Thymus (tissue), 11 donors: Measurements from ENCODE around the gene FAM131C. TPM values are rescaled to one million over a fixed set of nuclear protein-coding genes. Genes with fewer than 3 reads are reported as not detected.
A peak's percentile ranks its signal among the peaks of the same experiment; 100 is the strongest.

Experiments
- DNase-seq, 9 donors: peaks; one replicate each; pipeline ENCODE4 v3.0.0-alpha.2; 2013; ENCODE audit warnings: low spot score in 9 of 9, low read depth in 6 of 9, missing footprints in 1 of 9
- H3K27ac ChIP-seq, 2 donors: one replicate each; pipeline ENCODE4 v1.5.1; 2013; ENCODE audit warnings: control low read depth in 1 of 2, low read depth in 1 of 2, low read length in 1 of 2, mild to moderate bottlenecking in 1 of 2, moderate library complexity in 1 of 2
- H3K27me3 ChIP-seq, 2 donors: one replicate each; pipeline ENCODE4 v1.5.1; 2013; ENCODE audit warnings: low read length in 1 of 2; ENCODE audit not compliant: control insufficient read depth in 2 of 2, insufficient read depth in 1 of 2
- H3K36me3 ChIP-seq, 2 donors: one replicate each; pipeline ENCODE4 v1.5.1; 2013; ENCODE audit warnings: low read length in 1 of 2, mild to moderate bottlenecking in 1 of 2, moderate library complexity in 1 of 2; ENCODE audit not compliant: control insufficient read depth in 2 of 2, insufficient read depth in 2 of 2
- H3K4me1 ChIP-seq, 2 donors: one replicate each; pipeline ENCODE4 v1.5.1; 2013; ENCODE audit warnings: low read length in 2 of 2; ENCODE audit not compliant: control insufficient read depth in 2 of 2, insufficient read depth in 2 of 2
- H3K4me3 ChIP-seq, 2 donors: one replicate each; pipeline ENCODE4 v1.5.1; 2013; ENCODE audit warnings: low read length in 2 of 2, control low read depth in 1 of 2, mild to moderate bottlenecking in 1 of 2
- H3K9me3 ChIP-seq, 2 donors: one replicate each; pipeline ENCODE4 v1.5.1; 2013; ENCODE audit warnings: low read length in 1 of 2, mild to moderate bottlenecking in 1 of 2; ENCODE audit not compliant: control insufficient read depth in 2 of 2, insufficient read depth in 1 of 2
- WGBS: extraction: QIAGEN DNeasy Blood & Tissue Kit; methylation state at CpG from one replicate; pipeline ENCODE4 v1.1.7; 2013; 5-methylcytosine and 5-hydroxymethylcytosine counted together
- polyA plus RNA-seq: library from polyadenylated mRNA; stranded (reverse); fragments of 200-250 nt; gene quantifications from one replicate; pipeline ENCODE4 v1.2.3, GENCODE V29; 2013
- total RNA-seq: library from RNA; stranded (reverse); fragments of 120-200 nt; gene quantifications from one replicate; pipeline ENCODE4 v1.2.4, GENCODE V29; 2013
- donor health status: healthy.

The FAM131C gene
- total and polyA plus RNA-seq, 2 donors = 0.05 to 0.96 TPM

GRCh38 chr1:16075337-16076030 lies 2.0 kb upstream of the FAM131C start:
- peaks cover 23 to 65% of the 10 kb centered on the region in 2 donors for H3K27me3 ChIP-seq

DNA sequence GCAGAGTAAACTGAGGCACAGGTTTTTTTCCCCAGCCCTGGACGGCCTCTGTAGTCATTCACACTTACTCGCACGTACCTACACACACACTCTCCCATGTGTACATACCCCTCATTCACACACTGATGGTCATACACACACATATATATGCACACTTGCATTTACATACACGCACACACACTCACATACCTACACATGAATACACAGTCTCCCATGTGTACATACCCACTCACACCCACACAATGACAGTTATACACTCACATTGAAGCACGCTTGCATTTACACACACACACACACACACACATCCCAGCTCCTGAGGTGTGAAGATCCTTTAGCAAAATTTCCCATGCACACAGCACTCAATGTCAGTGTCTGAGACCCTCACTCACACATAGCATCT lies 766 bp upstream of the FAM131C start:
- Histone ChIP-seq H3K27me3 (peaks cover 23 to 69% of the 10 kb centered on the region in 2 donors), H3K9me3 (peaks cover 0 to 10% of the 10 kb centered on the region in 2 donors), H3K4me1 (peaks cover 6 to 17% of the 10 kb centered on the region in 2 donors), H3K36me3 (no peaks in the 10 kb centered on the region), H3K27ac (no peak overlapping the region), H3K4me3 (no peak overlapping the region)
- WGBS = 89% methylated on average over 5 of the region's 5 CpGs
- no peak for DNase-seq

More at GRCh38 chr1:16075337-16076030, 2.0 kb upstream of the FAM131C start:
- Histone ChIP-seq H3K27ac (no peak overlapping the region), H3K36me3 (no peaks in the 10 kb centered on the region), H3K4me1 (peaks cover 8 to 21% of the 10 kb centered on the region in 2 donors), H3K9me3 (peaks cover 0 to 10% of the 10 kb centered on the region in 2 donors), H3K4me3 (no peak overlapping the region)
- 91% methylated on average over 11 of the region's 11 CpGs for WGBS
- DNase-seq = no peak

DNA sequence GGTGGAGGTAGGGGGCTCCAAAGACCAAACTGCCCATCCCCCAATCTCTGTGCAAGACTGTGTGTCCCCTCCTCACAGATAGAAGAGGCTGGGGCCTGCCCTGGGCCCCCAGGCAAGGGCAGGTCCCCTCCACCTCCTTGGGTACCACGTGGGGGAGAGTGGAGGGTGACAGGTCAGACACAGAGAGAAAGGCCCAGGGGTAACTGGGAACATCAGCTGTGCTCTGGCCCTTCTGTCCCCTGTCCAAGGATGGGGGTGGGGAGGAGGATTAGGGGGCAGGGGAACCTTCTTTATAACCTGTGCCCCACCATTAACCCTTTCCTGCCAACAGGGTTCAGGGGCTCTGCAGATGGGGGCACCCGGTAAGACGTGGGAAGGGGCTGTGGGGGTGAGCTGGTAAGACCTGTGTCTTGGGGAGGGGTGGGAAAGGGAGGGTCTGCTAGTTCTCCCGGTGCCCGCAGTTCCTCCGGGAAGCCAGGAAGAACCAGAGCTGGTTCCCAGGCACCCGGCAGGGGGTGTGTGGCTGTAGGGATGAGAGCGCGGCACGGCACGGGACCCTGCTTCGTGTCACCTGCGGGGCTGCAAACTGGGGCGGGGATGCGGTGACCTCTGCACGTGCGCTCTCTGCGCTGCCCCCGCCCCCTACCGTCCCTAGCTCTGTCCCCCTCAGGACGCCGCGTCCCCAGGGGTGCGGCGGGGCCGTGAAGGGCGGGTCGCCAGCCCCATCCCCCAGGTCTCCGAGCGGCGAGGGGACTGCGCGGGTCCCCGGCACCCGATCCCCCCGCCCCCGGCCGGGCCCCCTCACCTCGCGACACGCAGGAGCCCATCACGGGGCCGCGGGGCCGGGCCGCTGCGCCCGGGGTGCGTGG lies 601 bp downstream of the FAM131C start:
- Histone ChIP-seq H3K4me1 (peaks cover 6 to 10% of the 10 kb centered on the region in 2 donors), H3K36me3 (no peaks in the 10 kb centered on the region), H3K27me3 (peaks cover 23 to 80% of the 10 kb centered on the region in 2 donors), H3K9me3 (peaks cover 0 to 10% of the 10 kb centered on the region in 2 donors), H3K4me3 (peak overlapping the region in 1 of 2 donors; percentile 37), H3K27ac (no peak overlapping the region)
- no peak for DNase-seq
- 8% methylated on average over 49 of the region's 49 CpGs for WGBS

- Histone ChIP-seq H3K27me3 (peaks cover 23 to 84% of the 10 kb centered on the region in 2 donors), H3K4me1 (peaks cover 6 to 10% of the 10 kb centered on the region in 2 donors), H3K4me3 (no peak overlapping the region), H3K27ac (no peak overlapping the region), H3K36me3 (no peaks in the 10 kb centered on the region), H3K9me3 (peaks cover 0 to 10% of the 10 kb centered on the region in 2 donors)
- DNase-seq = no peak
- 87% methylated on average over 5 of the region's 5 CpGs for WGBS
Measured at GRCh38 chr1:16072095-16072494, 1.4 kb downstream of the FAM131C start.

- peaks cover 0 to 10% of the 10 kb centered on the region in 2 donors for H3K9me3 ChIP-seq
- peaks cover 6 to 10% of the 10 kb centered on the region in 2 donors for H3K4me1 ChIP-seq
- no peak for DNase-seq
- no peak overlapping the region for H3K27ac ChIP-seq
- peaks cover 23 to 84% of the 10 kb centered on the region in 2 donors for H3K27me3 ChIP-seq
- WGBS = 94% methylated on average over 6 of the region's 6 CpGs
- no peaks in the 10 kb centered on the region for H3K36me3 ChIP-seq
- no peak overlapping the region for H3K4me3 ChIP-seq
Measured at GRCh38 chr1:16071614-16072013, 1.8 kb downstream of the FAM131C start.

DNA sequence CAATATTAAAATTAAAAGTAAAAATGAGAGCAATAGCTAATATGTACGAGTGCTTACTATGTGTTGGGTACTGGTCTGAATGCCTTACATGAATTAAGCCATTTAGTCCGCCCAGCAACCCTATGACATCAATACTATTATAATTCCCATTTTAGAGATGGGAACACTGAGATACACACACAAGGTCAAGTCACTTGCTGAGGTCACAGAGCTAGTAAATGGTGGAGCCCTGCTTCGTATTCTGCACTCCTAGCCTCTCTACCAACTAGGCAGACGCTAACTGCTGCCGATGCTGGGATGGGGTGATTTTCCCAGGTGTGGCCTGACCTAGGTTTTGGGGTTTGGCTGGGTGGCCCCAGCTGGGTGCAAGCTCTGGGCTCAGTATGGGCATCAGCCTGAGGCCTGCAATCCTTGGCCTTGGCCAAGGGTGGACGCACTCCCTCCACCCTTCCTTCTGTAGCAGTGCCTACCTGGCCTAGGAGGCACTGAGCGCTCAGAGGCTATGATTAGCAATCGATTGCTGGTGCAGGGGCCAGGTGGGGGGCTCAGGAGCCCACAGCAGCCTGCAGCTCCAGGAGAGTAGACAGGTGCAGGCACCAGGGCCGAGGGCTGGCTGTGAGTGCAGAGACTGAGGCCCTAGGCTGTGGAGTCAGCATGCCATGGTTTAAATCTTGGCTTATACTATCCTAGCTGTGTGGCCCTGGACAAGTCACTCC lies 2.7 kb downstream of the FAM131C start:
- H3K36me3 ChIP-seq = no peaks in the 10 kb centered on the region
- H3K9me3 ChIP-seq = peaks cover 0 to 10% of the 10 kb centered on the region in 2 donors
- H3K27ac ChIP-seq = no peak overlapping the region
- H3K27me3 ChIP-seq = peaks cover 23 to 82% of the 10 kb centered on the region in 2 donors
- WGBS = 95% methylated on average over 9 of the region's 9 CpGs
- DNase-seq = no peak
- H3K4me1 ChIP-seq = peaks cover 6 to 10% of the 10 kb centered on the region in 2 donors
- H3K4me3 ChIP-seq = no peak overlapping the region

- Histone ChIP-seq H3K27me3 (peaks cover 18 to 82% of the 10 kb centered on the region in 2 donors), H3K9me3 (peaks cover 0 to 6% of the 10 kb centered on the region in 2 donors), H3K4me1 (peaks cover 5 to 6% of the 10 kb centered on the region in 2 donors), H3K4me3 (no peak overlapping the region), H3K27ac (no peak overlapping the region), H3K36me3 (no peaks in the 10 kb centered on the region)
- DNase-seq = no peak
- 86% methylated on average over 11 of the region's 11 CpGs for WGBS
Measured at GRCh38 chr1:16068356-16069270, 4.8 kb downstream of the FAM131C start.

GRCh38 chr1:16067933-16068332 lies 5.5 kb downstream of the FAM131C start:
- DNase-seq = no peak
- 88% methylated on average over 13 of the region's 13 CpGs for WGBS
- peaks cover 12 to 83% of the 10 kb centered on the region in 2 donors for H3K27me3 ChIP-seq
- H3K36me3 ChIP-seq = no peaks in the 10 kb centered on the region
- peaks cover 0 to 2% of the 10 kb centered on the region in 2 donors for H3K4me1 ChIP-seq
- H3K4me3 ChIP-seq = no peak overlapping the region
- no peak overlapping the region for H3K27ac ChIP-seq
- H3K9me3 ChIP-seq = peaks cover 0 to 5% of the 10 kb centered on the region in 2 donors
